Right lobe of liver (tissue), 6 donors: ENCODE results near the gene SLC5A4. TPM values are rescaled to one million over a fixed set of nuclear protein-coding genes. Genes with fewer than 3 reads are reported as not detected.

Experiments used
- ATAC-seq, 4 donors: fragments of 200-7000 bp; cut with Tn5 transposase; one replicate each; pipeline ENCODE4 v1.9.1; 2020; ENCODE audit warnings: mild to moderate bottlenecking in 4 of 4, moderate library complexity in 4 of 4
- DNase-seq, 3 donors: peaks; one replicate each; pipeline ENCODE4 v3.0.0-alpha.2; 2020
- H3K27ac ChIP-seq, 3 donors: fragments of 200-600 bp; one replicate each; pipeline ENCODE4 v1.8.0; 2022
- H3K27me3 ChIP-seq, 2 donors: fragments of 200-600 bp; one replicate each; pipeline ENCODE4 v1.8.0; 2022
- H3K36me3 ChIP-seq, 4 donors: fragments of 200-600 bp; sonication (generic) in 1 of 4; one replicate each; pipeline versions ENCODE4 v1.5.1 to v1.8.0; 2017 to 2022; ENCODE audit warnings: control low read depth in 1 of 4
- H3K4me1 ChIP-seq, 4 donors: fragments of 200-600 bp; sonication (generic) in 1 of 4; one replicate each; pipeline versions ENCODE4 v1.5.1 to v1.8.0; 2017 to 2022; ENCODE audit warnings: control low read depth in 1 of 4
- H3K4me3 ChIP-seq, 3 donors: fragments of 200-600 bp; one replicate each; pipeline ENCODE4 v1.8.0; 2022
- H3K9me3 ChIP-seq, 4 donors: fragments of 200-600 bp; sonication (generic) in 1 of 4; one replicate each; pipeline versions ENCODE4 v1.5.1 to v1.8.0; 2017 to 2022; ENCODE audit warnings: control low read depth in 1 of 4
- CTCF ChIP-seq, 4 donors: fragments of 200-600 bp in 3 of 4; fragments of 450-650 bp in 1 of 4; IDR thresholded peaks; one replicate each; pipeline versions ENCODE4 v1.5.1 to v1.8.0; 2016 to 2022; ENCODE audit warnings: antibody characterized with exemption in 4 of 4, mild to moderate bottlenecking in 2 of 4
- POLR2A ChIP-seq: fragments of 450-650 bp; IDR thresholded peaks from one replicate; pipeline ENCODE4 v1.6.1; 2017; ENCODE audit warnings: antibody characterized with exemption, mild to moderate bottlenecking
- WGBS: methylation state at CpG from one replicate; pipeline ENCODE4 v1.1.6; 2018; ENCODE audit warnings: low coverage, low lambda C conversion rate; ENCODE audit not compliant: insufficient coverage; ENCODE audit errors: missing lambda C conversion rate; 5-methylcytosine and 5-hydroxymethylcytosine counted together
- intact Hi-C, 2 donors: fragments of 100-400 bp; cut with DNase I; formaldehyde crosslinking; loops; one replicate each; pipeline versions ENCODE4 v1.11.2 to v1.14.1; 2022
- small RNA-seq, 2 experiments: library from RNA; depleted of rRNA; stranded (forward); fragments of <200 nt; gene quantifications; one replicate each; pipeline ENCODE3, GENCODE V24; 2016
- total RNA-seq, 6 experiments: library from RNA; depleted of rRNA in 2 of 6; stranded (reverse); fragments of >200 nt in 2 of 6; fragmentation: NEBNext Ultra II Directional in 3 of 6; extraction: Animal tissue kit (Norgen Biotek cat#: 25700) in 3 of 6; gene quantifications; one replicate each; pipeline versions ENCODE4 v1.1.0 to v1.2.4, GENCODE V29; 2016 to 2023
- donor health status: DM: no; HTN: yes; CAD: no.
- donor health status: DM: no; HTN: no; CAD: no.
- donor health status: DM: no; HTN: no; CAD: no.
- donor health status: DM: no; HTN: yes; CAD: no.
- donor health status: DM: no; HTN: yes; CAD: no.

SLC5A4 gene
- total RNA-seq, 6 experiments from 2014 or later, result 0.11 to 0.20 (median 0.16) TPM; not detected in 2

- no peak overlapping the region for H3K27ac ChIP-seq
- intact Hi-C loops, result no loop called here
- no peak overlapping the region for H3K4me3 ChIP-seq
- no peak for DNase-seq
- no peaks in the 10 kb centered on the region for H3K4me1 ChIP-seq
- TF ChIP-seq POLR2A (no peak), CTCF (IDR thresholded peaks at IDR 0.05) (no peak)
- no peaks in the 10 kb centered on the region for H3K36me3 ChIP-seq
- peaks cover 0 to 10% of the 10 kb centered on the region in 2 donors for H3K27me3 ChIP-seq
- 8% methylated on average over 20 of the region's 73 CpGs for WGBS
- H3K9me3 ChIP-seq, result no peaks in the 10 kb centered on the region
- peak in 1 of 4 donors; percentile 22 for ATAC-seq
These were observed 79.2 kb downstream of the SLC5A4 start for GRCh38 chr22:32175683-32176644.

- Histone ChIP-seq H3K4me3 (no peak overlapping the region), H3K9me3 (no peaks in the 10 kb centered on the region), H3K36me3 (no peaks in the 10 kb centered on the region), H3K4me1 (no peaks in the 10 kb centered on the region), H3K27me3 (peaks cover 0 to 10% of the 10 kb centered on the region in 2 donors), H3K27ac (no peak overlapping the region)
- intact Hi-C loops, result no loop called here
- no peak for TF ChIP-seq CTCF (IDR thresholded peaks at IDR 0.05)
- no peak for TF ChIP-seq POLR2A
- 79% methylated on average over 9 of the region's 11 CpGs for WGBS
- DNase-seq, result no peak
- ATAC-seq, result no peak
These were observed 80.0 kb downstream of the SLC5A4 start for GRCh38 chr22:32175115-32175514.

Small RNA genes within 50 kb of the gene (small RNA-seq; reads per million reads assigned to genes)
- 0 reads per million in 2 experiments for gene RF02171

Other genes starting within 250 kb of the SLC5A4 start
- 1 to 10 TPM in 3 of 6 experiments, under 1 TPM in 3; 0.31 to 1.7 (median 0.85) TPM for gene SLC5A1, start 212.1 kb downstream of the SLC5A4 start, total RNA-seq
- not detected for gene C22orf42, start 96.0 kb downstream of the SLC5A4 start, total RNA-seq
- under 1 TPM in 1 of 6 experiments, not detected in 5; 0.15 TPM for gene RFPL2, start 50.3 kb downstream of the SLC5A4 start, total RNA-seq
- not detected for gene RFPL3, start 102.5 kb upstream of the SLC5A4 start, total RNA-seq
- gene RTCB, start 156.9 kb upstream of the SLC5A4 start, total RNA-seq, result 10 to 100 TPM; 37.8 to 58.1 (median 48.2) TPM
- gene BPIFC, start 209.1 kb upstream of the SLC5A4 start, total RNA-seq, result not detected
- 100 to 1,000 TPM in 1 of 6 experiments, 10 to 100 TPM in 5; 37.7 to 100 (median 52.5) TPM for gene FBXO7, start 219.5 kb upstream of the SLC5A4 start, total RNA-seq